ENCODE measurements around the gene SIPA1L3.

DNA sequence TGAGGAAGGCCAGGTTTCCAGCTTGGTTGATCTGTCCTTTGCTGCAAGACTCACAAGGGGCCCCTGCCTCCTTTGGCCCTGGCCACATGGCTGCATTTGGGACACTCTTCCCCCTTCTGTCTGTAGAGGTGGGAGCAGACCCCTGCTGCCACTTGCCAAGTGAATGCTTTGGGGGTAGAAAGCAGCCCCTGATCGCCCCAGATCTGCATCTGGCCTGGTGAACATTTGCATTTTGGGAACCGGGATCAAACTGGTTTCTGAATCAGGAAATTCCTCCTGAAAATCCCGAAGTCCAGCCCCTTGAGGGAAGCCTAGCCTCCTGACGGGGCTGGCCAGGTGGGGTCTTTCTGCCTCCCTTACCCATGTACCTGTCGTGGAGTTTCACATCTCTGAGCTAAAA, 302.1 kb downstream of the SIPA1L3 start:
- TF ChIP-seq ARHGAP35 (IDR thresholded peaks at IDR 0.05; ENCODE audit: partially characterized antibody) (no peak), POLR2A (conservative IDR thresholded peaks at IDR 0.05) (no peak), HNRNPUL1 (IDR thresholded peaks at IDR 0.05; ENCODE audit: low read length) (no peak), NFRKB (IDR thresholded peaks at IDR 0.05; ENCODE audit: low read depth) (no peak), BHLHE40 (IDR thresholded peaks at IDR 0.05; ENCODE audit: low read length) (no peak), FOXP1 (CRISPR knock-in tag; IDR thresholded peaks at IDR 0.05) (no peak), ATF1 (CRISPR knock-in tag; IDR thresholded peaks at IDR 0.05) (no peak), ATF1 (tag; IDR thresholded peaks at IDR 0.05) (no peak)
- TF ChIP-seq, protein P1, sequence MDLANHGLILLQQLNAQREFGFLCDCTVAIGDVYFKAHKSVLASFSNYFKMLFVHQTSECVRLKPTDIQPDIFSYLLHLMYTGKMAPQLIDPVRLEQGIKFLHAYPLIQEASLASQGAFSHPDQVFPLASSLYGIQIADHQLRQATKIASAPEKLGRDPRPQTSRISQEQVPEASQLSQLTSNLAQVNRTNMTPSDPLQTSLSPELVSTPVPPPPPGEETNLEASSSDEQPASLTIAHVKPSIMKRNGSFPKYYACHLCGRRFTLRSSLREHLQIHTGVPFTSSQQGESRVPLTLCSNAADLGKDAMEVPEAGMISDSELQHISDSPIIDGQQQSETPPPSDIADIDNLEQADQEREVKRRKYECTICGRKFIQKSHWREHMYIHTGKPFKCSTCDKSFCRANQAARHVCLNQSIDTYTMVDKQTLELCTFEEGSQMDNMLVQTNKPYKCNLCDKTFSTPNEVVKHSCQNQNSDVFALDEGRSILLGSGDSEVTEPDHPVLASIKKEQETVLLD (IDR thresholded peaks at IDR 0.05): no peak
- TF ChIP-seq, protein P2, sequence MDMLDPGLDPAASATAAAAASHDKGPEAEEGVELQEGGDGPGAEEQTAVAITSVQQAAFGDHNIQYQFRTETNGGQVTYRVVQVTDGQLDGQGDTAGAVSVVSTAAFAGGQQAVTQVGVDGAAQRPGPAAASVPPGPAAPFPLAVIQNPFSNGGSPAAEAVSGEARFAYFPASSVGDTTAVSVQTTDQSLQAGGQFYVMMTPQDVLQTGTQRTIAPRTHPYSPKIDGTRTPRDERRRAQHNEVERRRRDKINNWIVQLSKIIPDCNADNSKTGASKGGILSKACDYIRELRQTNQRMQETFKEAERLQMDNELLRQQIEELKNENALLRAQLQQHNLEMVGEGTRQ (CRISPR knock-in tag; IDR thresholded peaks at IDR 0.05): no peak
- TF ChIP-seq, protein P3, sequence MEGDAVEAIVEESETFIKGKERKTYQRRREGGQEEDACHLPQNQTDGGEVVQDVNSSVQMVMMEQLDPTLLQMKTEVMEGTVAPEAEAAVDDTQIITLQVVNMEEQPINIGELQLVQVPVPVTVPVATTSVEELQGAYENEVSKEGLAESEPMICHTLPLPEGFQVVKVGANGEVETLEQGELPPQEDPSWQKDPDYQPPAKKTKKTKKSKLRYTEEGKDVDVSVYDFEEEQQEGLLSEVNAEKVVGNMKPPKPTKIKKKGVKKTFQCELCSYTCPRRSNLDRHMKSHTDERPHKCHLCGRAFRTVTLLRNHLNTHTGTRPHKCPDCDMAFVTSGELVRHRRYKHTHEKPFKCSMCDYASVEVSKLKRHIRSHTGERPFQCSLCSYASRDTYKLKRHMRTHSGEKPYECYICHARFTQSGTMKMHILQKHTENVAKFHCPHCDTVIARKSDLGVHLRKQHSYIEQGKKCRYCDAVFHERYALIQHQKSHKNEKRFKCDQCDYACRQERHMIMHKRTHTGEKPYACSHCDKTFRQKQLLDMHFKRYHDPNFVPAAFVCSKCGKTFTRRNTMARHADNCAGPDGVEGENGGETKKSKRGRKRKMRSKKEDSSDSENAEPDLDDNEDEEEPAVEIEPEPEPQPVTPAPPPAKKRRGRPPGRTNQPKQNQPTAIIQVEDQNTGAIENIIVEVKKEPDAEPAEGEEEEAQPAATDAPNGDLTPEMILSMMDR (IDR thresholded peaks at IDR 0.05 in 2 of 3, conservative IDR thresholded peaks at IDR 0.05 in 1 of 3; ENCODE audit: insufficient read depth in 2 of 3, low read depth in 1 of 3, low read length in 3 of 3): no peak

Data from K562 (cell line).